Activated CD4-positive, alpha-beta T cell treated with anti-CD3 and anti-CD28 coated beads, Interleukin-2, amount 50 U/mL, for 16 hours (primary cell): ENCODE data around the gene ABO.
"Not testable (repeated sequence)": the region's sequence is repeated elsewhere in the genome, so short reads cannot be mapped to it uniquely, and the experiment has no call there.

Experiments used
- DNase-seq: peaks from one replicate; pipeline ENCODE4 v3.0.0-alpha.2; 2020

ABO gene

GRCh38 chr9:133286523-133286922 is 11.5 kb upstream of the ABO start:
- no peak for DNase-seq

GRCh38 chr9:133285252-133285775 is 10.3 kb upstream of the ABO start:
- no peak for DNase-seq

- DNase-seq, result no peak
Measured at GRCh38 chr9:133284362-133284761, 9.4 kb upstream of the ABO start.

- not testable (repeated sequence) for DNase-seq
Measured at GRCh38 chr9:133283255-133284032, 8.4 kb upstream of the ABO start.

- no peak for DNase-seq
Measured at GRCh38 chr9:133282464-133283238, 7.7 kb upstream of the ABO start.

- DNase-seq, result no peak
Measured at GRCh38 chr9:133280392-133280791, 5.4 kb upstream of the ABO start.

GRCh38 chr9:133278161-133279114 is 3.4 kb upstream of the ABO start:
- no peak for DNase-seq

- DNase-seq, result no peak
Measured at GRCh38 chr9:133277467-133277866, 2.5 kb upstream of the ABO start.

GRCh38 chr9:133276923-133277322 is 1.9 kb upstream of the ABO start:
- DNase-seq, result no peak

GRCh38 chr9:133276001-133276884 is 1.2 kb upstream of the ABO start:
- no peak for DNase-seq

- no peak for DNase-seq
Measured at GRCh38 chr9:133274236-133275104, 531 bp downstream of the ABO start.

- DNase-seq, result no peak
Measured at GRCh38 chr9:133273819-133274218, 1.2 kb downstream of the ABO start.

GRCh38 chr9:133273098-133273497 is 1.9 kb downstream of the ABO start:
- DNase-seq, result no peak

- DNase-seq, result no peak
Measured at GRCh38 chr9:133269537-133270362, 5.3 kb downstream of the ABO start.

- DNase-seq, result not testable (repeated sequence)
Measured at GRCh38 chr9:133269136-133269535, 5.9 kb downstream of the ABO start.

- DNase-seq, result no peak
Measured at GRCh38 chr9:133268335-133269056, 6.5 kb downstream of the ABO start.

- DNase-seq, result no peak
Measured at GRCh38 chr9:133264235-133264764, 10.7 kb downstream of the ABO start.

- DNase-seq, result no peak
Measured at GRCh38 chr9:133263557-133263956, 11.4 kb downstream of the ABO start.

GRCh38 chr9:133262226-133262625 is 12.8 kb downstream of the ABO start:
- DNase-seq, result no peak
